ENCODE measurements around the gene CRACDL. TPM values are rescaled to one million over a fixed set of nuclear protein-coding genes. Genes with fewer than 3 reads are reported as not detected.

Gene CRACDL
- total RNA-seq, 4 donors from 2014 or later, result 5.2 to 10.6 (median 8.1) TPM

- no peak for TF ChIP-seq POLR2A (IDR thresholded peaks at IDR 0.05)
- TF ChIP-seq, protein P1, sequence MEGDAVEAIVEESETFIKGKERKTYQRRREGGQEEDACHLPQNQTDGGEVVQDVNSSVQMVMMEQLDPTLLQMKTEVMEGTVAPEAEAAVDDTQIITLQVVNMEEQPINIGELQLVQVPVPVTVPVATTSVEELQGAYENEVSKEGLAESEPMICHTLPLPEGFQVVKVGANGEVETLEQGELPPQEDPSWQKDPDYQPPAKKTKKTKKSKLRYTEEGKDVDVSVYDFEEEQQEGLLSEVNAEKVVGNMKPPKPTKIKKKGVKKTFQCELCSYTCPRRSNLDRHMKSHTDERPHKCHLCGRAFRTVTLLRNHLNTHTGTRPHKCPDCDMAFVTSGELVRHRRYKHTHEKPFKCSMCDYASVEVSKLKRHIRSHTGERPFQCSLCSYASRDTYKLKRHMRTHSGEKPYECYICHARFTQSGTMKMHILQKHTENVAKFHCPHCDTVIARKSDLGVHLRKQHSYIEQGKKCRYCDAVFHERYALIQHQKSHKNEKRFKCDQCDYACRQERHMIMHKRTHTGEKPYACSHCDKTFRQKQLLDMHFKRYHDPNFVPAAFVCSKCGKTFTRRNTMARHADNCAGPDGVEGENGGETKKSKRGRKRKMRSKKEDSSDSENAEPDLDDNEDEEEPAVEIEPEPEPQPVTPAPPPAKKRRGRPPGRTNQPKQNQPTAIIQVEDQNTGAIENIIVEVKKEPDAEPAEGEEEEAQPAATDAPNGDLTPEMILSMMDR (IDR thresholded peaks at IDR 0.05), result no peak
- Histone ChIP-seq H3K27me3 (no peaks in the 10 kb centered on the region), H3K4me1 (no peaks in the 10 kb centered on the region), H3K4me3 (replicated peaks in 1 of 3) (no peak overlapping the region), H3K9me3 (no peaks in the 10 kb centered on the region), H3K27ac (no peak overlapping the region), H3K36me3 (no peaks in the 10 kb centered on the region)
- no peak for DNase-seq
- 62 to 64% methylated on average over 7 of the region's 7 CpGs for WGBS, 2 donors
- intact Hi-C loops (cut with DNase I), result no loop called here
Measured at GRCh38 chr2:98768384-98769113, 167.5 kb downstream of the CRACDL start.

- no peak for TF ChIP-seq POLR2A (IDR thresholded peaks at IDR 0.05)
- TF ChIP-seq, protein P1 (IDR thresholded peaks at IDR 0.05), result no peak
- Histone ChIP-seq H3K9me3 (no peaks in the 10 kb centered on the region), H3K27me3 (no peaks in the 10 kb centered on the region), H3K4me1 (no peaks in the 10 kb centered on the region), H3K36me3 (no peaks in the 10 kb centered on the region), H3K4me3 (replicated peaks in 1 of 3) (no peak overlapping the region), H3K27ac (no peak overlapping the region)
- DNase-seq, result no peak
- intact Hi-C loops (cut with DNase I), result no loop called here
- WGBS, 2 donors, result 89 to 92% methylated on average over 4 of the region's 4 CpGs
Measured at GRCh38 chr2:98764499-98764898, 171.5 kb downstream of the CRACDL start.

DNA sequence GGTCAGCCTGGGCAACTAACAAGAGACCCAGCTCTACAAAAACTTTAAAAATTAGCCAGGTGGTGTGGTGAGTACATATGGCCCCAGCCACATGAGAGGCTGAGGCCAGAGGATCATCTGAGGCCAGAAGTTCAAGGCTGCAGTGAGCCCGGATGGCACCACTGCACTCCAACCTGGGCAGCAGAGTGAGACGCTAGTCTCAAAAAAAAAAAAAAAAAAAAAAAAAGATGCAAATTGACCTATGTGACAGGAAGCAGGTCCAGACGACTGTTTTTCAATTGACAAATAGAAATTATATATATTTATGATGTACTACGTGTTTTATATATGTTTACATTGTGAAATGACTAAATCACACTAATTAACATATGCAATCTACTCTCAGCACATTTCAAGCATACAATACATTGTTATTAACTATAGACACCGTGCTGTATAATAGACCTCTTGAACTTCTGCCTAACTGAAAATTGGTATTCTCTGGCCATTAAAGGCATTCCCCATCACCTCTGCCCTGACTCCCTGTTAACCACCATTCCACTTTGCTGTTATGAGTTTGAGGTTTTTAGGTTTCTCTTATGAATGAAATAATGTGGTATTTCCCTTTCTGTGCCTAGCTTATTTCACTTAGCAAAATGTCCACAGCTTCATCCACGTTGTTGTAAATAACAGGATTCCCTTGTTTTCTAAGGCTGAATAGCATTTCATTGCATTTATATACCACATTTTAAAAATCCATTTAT lies 172.6 kb downstream of the CRACDL start:
- Histone ChIP-seq H3K36me3 (no peaks in the 10 kb centered on the region), H3K27ac (no peak overlapping the region), H3K27me3 (no peaks in the 10 kb centered on the region), H3K4me3 (replicated peaks in 1 of 3) (no peak overlapping the region), H3K9me3 (no peaks in the 10 kb centered on the region), H3K4me1 (no peaks in the 10 kb centered on the region)
- WGBS, 2 donors, result 82 to 85% methylated on average over 6 of the region's 6 CpGs
- no peak for TF ChIP-seq POLR2A (IDR thresholded peaks at IDR 0.05)
- DNase-seq, result no peak
- intact Hi-C loops (cut with DNase I), result no loop called here

DNA sequence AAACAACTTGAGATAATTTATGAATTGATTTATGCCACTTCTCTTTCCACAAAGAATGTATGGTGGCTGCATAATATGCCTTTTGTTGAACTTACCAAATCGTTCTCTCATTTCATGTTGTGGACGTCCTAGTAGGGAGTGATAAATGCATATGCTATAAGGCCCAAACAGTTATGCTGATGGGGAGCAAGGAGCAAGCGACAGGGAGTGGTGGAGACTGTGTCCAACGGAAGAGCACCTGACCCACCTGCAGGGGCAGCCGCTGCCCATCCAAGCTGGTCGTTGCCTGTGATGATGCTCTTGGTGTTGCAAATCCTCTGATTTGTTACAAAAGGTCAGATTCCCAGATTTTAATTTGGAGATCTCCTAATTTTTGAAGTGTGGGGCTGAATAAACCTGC lies 174.1 kb downstream of the CRACDL start:
- Histone ChIP-seq H3K36me3 (no peaks in the 10 kb centered on the region), H3K27me3 (no peaks in the 10 kb centered on the region), H3K9me3 (no peaks in the 10 kb centered on the region), H3K4me1 (peaks cover 0 to 7% of the 10 kb centered on the region in 2 donors), H3K27ac (no peak overlapping the region), H3K4me3 (replicated peaks in 1 of 3) (no peak overlapping the region)
- intact Hi-C loops (cut with DNase I), result no loop called here
- DNase-seq, result no peak
- TF ChIP-seq, protein P1 (IDR thresholded peaks at IDR 0.05), result no peak
- TF ChIP-seq POLR2A (IDR thresholded peaks at IDR 0.05), result no peak
- WGBS, 2 donors, result 87 to 91% methylated on average over 6 of the region's 6 CpGs

- Histone ChIP-seq H3K4me3 (replicated peaks in 1 of 3) (no peak overlapping the region), H3K27ac (no peak overlapping the region), H3K36me3 (no peaks in the 10 kb centered on the region), H3K27me3 (no peaks in the 10 kb centered on the region), H3K4me1 (peaks cover 0 to 7% of the 10 kb centered on the region in 2 donors), H3K9me3 (no peaks in the 10 kb centered on the region)
- 81 to 89% methylated on average over 9 of the region's 9 CpGs for WGBS, 2 donors
- DNase-seq, result no peak
- intact Hi-C loops (cut with DNase I), result no loop called here
- TF ChIP-seq, protein P1 (IDR thresholded peaks at IDR 0.05), result no peak
- no peak for TF ChIP-seq POLR2A (IDR thresholded peaks at IDR 0.05)
Measured at GRCh38 chr2:98761267-98761781, 174.7 kb downstream of the CRACDL start.
